Fibroblast of upper back skin (primary cell): Measurements from ENCODE around the gene RASA3.
"Not testable (repeated sequence)": the region's sequence is repeated elsewhere in the genome, so short reads cannot be mapped to it uniquely, and the experiment has no call there.

ENCODE experiments used
- DNase-seq: peaks from one replicate; pipeline ENCODE4 v3.0.0-alpha.2; 2013

The RASA3 gene, protein sequence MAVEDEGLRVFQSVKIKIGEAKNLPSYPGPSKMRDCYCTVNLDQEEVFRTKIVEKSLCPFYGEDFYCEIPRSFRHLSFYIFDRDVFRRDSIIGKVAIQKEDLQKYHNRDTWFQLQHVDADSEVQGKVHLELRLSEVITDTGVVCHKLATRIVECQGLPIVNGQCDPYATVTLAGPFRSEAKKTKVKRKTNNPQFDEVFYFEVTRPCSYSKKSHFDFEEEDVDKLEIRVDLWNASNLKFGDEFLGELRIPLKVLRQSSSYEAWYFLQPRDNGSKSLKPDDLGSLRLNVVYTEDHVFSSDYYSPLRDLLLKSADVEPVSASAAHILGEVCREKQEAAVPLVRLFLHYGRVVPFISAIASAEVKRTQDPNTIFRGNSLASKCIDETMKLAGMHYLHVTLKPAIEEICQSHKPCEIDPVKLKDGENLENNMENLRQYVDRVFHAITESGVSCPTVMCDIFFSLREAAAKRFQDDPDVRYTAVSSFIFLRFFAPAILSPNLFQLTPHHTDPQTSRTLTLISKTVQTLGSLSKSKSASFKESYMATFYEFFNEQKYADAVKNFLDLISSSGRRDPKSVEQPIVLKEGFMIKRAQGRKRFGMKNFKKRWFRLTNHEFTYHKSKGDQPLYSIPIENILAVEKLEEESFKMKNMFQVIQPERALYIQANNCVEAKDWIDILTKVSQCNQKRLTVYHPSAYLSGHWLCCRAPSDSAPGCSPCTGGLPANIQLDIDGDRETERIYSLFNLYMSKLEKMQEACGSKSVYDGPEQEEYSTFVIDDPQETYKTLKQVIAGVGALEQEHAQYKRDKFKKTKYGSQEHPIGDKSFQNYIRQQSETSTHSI

DNA sequence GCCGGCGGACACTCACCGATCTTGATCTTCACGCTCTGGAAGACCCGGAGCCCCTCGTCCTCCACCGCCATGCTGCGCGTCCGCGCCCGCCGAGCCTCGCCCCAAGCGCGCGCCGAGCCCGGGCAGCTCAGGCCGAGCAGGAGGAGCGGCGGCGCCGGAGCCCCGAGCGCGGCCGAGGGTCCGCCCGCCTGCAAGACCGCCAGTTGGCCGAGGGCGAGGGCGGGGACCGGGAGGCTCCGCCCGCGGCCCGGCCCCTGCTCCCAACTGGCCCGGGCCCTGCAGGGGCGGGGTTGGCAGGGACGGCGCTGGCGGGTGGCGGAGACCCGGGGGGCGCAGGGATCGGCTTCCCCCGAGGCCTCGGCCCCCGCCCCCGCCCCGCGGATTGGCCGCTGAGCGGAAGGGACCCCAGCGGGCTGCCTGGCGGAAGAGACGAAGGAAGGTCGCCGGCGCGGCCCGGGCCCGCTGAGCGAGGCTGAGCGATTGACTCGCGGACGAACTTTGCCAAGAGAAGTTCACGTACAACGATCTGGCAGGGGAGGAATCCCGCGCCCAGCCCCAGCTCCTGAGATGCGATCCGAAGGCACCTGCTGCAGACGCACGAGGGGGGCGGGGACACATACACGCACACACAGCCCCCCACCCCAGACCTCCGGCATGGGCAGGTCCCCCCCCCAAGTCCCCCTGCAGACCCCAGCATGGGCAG is at the start of gene RASA3:
Gene RASA3 (minus strand): TSS at position 205 of the 703 bp plus-strand sequence. CDS start 134 bp downstream, at position 71.
- DNase-seq = peak; percentile 79

DNA sequence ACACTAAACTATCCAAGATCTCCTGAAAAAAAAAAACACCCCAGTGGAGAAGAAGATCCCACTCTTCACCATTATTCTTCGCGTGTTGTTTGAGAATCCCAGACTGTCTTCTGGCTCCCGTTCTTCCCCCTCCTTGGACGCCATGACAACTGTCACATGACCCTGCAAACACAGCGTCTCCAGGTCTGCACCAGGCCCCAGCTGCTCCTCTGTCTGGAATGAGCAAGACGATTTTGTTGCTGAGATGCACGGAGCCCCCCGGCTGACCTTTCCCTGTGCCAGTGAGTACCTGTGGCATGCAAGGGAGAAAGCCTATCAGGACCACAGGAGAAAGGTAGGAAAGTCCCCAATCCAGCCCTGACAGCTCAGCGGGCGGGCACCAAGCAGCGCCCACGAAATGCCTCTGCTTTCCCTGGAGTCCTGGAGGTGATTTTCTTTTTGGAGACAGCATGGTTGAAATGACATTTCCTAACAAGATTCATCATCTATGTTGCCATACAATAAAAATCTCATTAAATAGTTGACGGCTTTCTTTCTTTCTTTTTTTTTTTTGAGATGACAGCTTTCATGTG is 46.8 kb upstream of the RASA3 start, which contains the start of gene CFAP97D2:
Gene CFAP97D2 (plus strand): TSS at position 171 of the 572 bp plus-strand sequence. CDS start 74 bp downstream, at position 245.
- DNase-seq = no peak

DNA sequence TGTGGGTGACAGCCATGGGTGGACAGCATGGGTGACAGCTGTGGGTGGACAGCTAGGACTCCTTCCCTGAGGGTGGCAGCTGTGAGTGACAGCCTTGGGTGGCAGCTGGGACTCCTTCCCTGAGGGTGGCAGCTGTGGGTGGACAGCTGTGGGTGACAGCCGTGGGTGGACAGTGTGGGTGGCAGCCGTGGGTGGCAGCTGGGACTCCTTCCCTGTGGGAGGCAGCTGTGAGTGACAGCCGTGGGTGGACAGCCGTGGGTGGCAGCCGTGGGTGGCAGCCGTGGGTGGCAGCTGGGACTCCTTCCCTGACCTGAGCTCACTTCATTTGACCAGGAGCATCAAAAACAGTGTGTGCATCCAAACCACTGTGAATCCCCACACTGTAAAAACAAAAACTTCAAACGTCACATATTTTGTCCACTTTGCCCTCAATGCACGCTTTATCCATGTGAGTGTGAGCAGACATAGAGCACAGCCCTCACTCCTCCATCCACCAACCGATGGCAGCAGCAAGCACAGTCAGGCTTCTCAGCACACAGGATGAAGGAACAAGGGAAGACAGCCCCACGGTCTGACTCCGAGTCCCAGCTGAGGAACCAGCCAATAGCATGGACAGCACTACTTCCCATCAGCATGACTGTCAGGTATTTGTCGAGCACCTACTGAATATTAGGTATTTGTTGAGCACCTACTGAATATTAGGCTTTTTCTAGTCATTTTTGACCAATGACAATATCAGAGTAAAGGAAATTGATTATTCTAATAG is 45.0 kb upstream of the RASA3 start:
- no peak for DNase-seq

- DNase-seq = not testable (repeated sequence)
Observed at GRCh38 chr13:114176359-114176902, 44.0 kb upstream of the RASA3 start.

DNA sequence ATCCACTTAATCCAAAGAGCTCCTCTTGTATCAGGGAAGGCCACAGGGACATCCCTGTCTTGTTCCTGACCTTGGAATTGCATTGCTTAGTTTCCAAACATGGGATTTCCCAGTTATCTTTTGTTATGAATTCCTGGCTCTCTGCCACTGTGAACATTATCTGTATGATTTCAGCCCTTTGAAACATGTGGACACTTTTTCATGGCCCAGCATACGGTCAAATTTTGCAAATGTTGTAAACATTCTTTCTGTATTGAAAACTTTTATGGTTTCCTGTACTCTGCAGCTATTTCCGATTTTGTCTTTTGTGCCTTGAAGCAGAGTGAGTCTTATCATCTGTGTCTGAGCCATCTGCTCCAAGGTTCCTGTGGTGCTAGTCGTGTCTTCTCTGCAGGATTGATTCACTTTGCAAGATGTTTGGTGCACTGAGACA is 42.1 kb upstream of the RASA3 start:
- DNase-seq = peak; percentile 10

DNA sequence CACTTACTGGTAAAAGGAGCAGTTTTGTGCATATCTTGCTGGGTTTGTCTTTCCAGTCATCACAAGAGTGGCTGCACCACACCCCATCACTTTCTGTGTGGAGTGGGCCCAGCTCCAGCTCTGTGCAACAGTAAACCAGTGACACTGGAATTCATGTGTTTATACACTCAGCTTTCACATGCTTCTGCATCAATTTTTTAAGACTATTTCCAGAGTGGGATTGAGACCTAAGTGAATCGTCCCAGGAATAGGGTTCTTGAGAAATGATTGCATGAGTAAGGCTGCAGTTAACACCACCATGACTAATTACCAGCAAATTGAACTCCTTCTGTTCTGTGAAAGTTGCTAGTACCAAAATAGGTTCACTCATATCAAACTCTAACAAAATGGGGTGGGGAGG is 41.3 kb upstream of the RASA3 start:
- no peak for DNase-seq

- DNase-seq = no peak
Observed at GRCh38 chr13:114173272-114173671, 40.8 kb upstream of the RASA3 start.

DNA sequence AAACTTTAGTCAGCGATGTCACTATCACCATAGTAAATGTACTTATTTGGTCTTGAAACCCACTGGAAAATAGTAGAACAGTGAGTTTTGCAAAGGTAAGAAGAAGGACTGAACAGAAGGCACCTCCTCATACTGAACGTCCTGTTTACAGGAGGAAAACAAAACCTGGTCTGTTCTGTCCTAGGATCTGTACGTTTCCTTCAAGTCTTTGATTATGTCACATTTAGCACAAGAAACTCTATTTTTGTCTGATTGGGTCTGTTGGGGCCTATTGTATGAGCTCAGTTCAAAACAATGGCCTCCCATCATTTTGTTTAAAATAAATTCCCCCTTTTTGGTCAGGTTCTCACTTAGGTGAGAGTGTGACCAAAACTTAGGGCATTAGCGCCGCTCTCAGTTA is 35.5 kb upstream of the RASA3 start:
- no peak for DNase-seq

DNA sequence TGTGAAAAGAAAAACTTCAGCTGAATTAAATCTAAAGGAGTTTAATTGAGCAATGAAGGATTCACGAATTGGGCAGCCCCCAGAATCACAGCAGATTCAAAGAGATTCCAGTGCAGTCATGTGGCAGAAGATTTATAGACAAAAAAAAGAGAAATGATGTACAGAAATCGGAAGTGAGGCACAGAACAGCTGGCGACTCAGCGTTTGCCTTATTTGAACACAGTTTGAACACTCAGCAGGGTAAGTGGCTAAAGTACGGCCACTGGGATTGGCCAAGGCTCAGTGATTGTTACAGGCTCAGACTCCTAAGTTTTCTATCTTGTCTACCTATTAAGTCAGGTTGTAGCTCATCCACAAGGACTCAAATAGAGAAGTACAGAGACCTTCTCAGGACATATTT is 35.0 kb upstream of the RASA3 start:
- peak; percentile 39 for DNase-seq

GRCh38 chr13:114166381-114167131 is 34.1 kb upstream of the RASA3 start:
- no peak for DNase-seq

DNA sequence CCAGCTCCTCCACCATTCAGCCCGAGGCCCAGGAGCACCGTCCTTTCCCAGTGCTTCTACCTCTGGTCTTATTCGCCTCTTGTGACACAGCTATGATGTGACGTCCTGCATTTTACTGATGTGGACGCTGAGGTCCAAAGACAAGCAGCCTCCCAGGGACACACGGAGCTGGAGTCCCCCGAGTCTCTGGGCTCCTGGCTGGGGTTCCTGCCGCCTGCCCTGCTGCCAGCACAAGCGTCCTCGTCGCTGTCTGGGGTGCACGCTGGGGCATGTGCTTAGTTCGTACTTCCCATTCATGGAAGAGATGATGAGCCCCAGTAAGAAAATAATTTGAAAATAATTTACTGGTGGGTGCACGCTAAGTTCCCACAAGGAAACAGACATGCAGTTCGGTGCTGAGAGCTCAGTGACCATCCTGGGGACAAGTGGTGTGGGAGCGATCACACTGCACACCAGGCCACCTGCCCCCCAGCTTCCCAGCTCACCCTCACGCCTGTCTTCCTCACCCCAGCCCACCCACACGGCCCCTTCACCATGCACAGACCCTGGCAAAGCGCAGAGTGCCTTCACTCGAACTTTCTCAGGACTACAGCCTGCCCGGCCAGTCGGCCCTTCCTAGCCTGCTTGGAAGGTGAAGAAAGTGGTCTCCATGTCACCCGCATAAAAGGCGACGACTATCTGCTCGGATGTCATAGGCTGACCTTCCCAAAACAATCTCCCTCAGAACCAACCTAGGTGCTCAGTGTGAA is 32.4 kb upstream of the RASA3 start:
- DNase-seq = no peak

DNA sequence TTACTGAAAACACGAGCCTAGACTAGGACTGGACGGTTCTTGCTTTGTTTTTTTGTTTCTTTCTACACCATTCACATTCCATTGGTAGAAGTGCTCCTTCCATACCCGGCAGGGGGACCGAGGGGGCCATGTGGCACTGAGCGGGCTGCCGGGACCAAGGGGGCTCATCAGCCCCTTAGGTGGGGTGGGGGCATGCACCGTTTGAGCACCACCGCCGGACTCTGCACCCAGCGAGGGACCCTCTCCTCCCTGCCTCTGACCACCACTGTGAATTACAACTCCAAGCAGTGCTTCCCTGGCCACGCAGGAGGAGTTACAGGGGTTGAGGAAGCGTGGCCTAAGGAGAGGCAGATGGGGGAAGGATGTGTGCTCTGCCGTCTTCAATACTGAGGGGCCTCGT is 31.6 kb upstream of the RASA3 start:
- no peak for DNase-seq

GRCh38 chr13:114162533-114162922 is 30.1 kb upstream of the RASA3 start:
- DNase-seq = no peak

DNA sequence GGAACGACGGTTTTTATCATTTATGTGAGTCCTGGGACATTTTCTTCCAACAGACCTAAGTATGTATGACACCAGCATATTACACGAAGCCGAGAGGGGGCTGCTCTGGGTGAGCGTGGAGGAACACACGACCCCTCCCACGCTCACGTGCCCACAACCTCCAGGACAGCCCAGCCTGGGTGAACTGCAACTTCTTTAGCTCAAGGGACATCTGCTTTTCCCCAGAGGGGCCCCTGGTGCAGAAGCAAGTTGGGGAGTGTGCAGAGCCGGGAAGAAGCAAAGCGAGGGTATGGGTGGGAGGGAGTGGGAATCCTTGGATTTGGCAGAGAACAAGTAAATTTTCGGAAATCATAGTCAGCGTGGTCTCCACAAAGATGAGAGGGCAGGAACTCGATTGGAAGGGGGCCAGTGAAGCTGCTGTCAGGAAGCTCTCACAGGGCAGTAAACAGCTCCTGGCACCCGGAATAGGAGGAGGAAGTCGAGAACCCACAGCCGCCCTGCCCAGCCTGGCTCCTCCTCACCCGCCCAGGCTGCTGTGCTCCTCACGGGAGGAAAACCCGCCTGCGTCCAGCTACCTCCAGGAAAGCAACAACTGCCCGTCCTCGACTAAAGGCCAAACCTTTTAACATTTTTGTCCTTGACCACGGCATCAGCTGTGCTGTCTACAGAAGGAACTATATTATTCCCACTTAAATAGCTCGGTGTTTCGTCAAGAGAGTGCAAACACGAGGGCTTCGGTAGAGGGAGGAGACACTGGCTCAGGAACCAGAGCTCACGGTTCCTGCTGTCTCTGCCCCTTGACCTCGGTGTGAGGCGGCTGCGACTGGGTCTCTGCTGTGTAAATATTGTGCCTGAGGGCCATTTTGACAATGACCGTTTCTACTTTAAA is 29.5 kb upstream of the RASA3 start:
- no peak for DNase-seq

GRCh38 chr13:114161028-114161556 is 28.7 kb upstream of the RASA3 start:
- no peak for DNase-seq

- DNase-seq = not testable (repeated sequence)
Observed at GRCh38 chr13:114158869-114159666, 26.6 kb upstream of the RASA3 start.

DNA sequence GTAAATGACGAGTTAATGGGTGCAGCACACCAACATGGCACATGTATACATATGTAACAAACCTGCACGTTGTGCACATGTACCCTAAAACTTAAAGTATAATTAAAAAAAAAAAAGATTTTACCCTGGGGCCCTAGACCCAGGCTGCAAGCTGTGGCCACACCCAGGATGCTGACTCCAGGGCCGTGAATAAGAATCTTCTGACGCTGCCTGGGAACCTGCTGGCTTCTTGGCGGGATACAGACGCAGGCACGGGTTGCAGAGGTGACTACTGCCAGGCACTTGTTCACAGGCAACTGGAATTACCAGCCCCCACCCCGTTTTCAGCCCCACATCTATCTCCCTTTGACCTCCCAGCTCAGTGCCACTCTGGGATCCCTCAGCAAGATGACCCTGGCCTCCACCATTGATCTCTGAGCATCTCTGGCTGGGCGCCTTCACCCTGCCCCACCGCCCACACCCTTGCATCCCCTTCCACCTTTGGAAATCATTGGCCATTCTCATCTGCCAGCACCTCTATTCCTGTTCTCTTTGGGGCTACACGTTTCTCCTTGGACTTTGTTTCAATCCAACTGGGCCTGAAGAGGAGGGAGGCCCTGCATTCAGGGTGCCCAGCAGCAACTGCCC is 25.6 kb upstream of the RASA3 start:
- DNase-seq = no peak
